Measurements from ENCODE around the gene ACTL8. TPM values are rescaled to one million over a fixed set of nuclear protein-coding genes. Genes with fewer than 3 reads are reported as not detected.

Gene ACTL8
- polyA plus RNA-seq, 1 donor (not counting 4 experiments of a cell fraction or from before 2014, with no cell fraction given): not detected

DNA sequence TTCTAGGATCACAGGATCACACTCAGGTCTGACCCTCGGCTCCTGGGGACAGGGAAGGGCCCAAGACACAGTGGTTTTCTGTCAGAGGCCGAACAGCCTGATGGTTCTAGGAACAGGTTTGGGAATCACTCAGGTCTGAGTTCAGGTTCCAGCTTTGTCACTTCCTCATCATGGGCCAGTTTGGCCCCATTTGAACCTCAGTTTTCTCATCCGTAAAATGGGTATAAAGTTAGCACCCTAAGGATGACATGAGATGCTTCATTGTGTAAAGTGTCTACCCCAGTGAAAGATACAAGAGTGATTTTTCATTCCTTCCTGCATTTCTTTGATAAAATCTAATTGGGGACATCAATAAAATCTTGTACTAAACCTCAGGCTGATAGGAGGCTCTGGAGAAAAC lies 11.2 kb upstream of the ACTL8 start:
- Histone ChIP-seq H3K9me3 (ENCODE audit: control insufficient read depth, low read depth, low read length) (no peaks in the 10 kb centered on the region), H3K9me1 (ENCODE audit: control insufficient read depth, extremely low read depth, insufficient read depth, low read length) (no peaks in the 10 kb centered on the region), H3K27me3 (ENCODE audit: control insufficient read depth, extremely low read depth, insufficient read depth, low read length) (no peaks in the 10 kb centered on the region), H3K4me2 (ENCODE audit: control insufficient read depth, extremely low read depth, insufficient read depth, low read depth, low read length) (no peak overlapping the region), H3K9ac (ENCODE audit: control insufficient read depth, extremely low read depth, insufficient read depth, low read length) (no peak overlapping the region), H3K36me3 (ENCODE audit: control insufficient read depth in 2 of 2, extremely low read depth in 1 of 2, insufficient read depth in 2 of 2, low read length in 2 of 2) (no peaks in the 10 kb centered on the region), H3K4me3 (ENCODE audit: control insufficient read depth in 2 of 3, extremely low read depth in 1 of 3, insufficient read depth in 2 of 3, low read depth in 1 of 3, low read length in 3 of 3) (no peak overlapping the region), H2AFZ (ENCODE audit: control insufficient read depth, low read length) (no peak overlapping the region), H4K20me1 (ENCODE audit: control insufficient read depth, extremely low read depth, insufficient read depth, low read length) (no peaks in the 10 kb centered on the region), H3K4me1 (ENCODE audit: control insufficient read depth, extremely low read depth, insufficient read depth, low read length) (no peaks in the 10 kb centered on the region), H3K27ac (ENCODE audit: control insufficient read depth, insufficient read depth, low read length) (no peak overlapping the region), H3K79me2 (ENCODE audit: control insufficient read depth, insufficient read depth, low read length) (no peaks in the 10 kb centered on the region)
- FAIRE-seq (no peak), DNase-seq (ENCODE audit: low read depth, low spot score) (no peak)
- dilution Hi-C loops (cut with MboI; ENCODE audit: extremely low pct_ligation_motif_present, low sequenced_read_pairs): no loop called here
- TF ChIP-seq, protein P1, sequence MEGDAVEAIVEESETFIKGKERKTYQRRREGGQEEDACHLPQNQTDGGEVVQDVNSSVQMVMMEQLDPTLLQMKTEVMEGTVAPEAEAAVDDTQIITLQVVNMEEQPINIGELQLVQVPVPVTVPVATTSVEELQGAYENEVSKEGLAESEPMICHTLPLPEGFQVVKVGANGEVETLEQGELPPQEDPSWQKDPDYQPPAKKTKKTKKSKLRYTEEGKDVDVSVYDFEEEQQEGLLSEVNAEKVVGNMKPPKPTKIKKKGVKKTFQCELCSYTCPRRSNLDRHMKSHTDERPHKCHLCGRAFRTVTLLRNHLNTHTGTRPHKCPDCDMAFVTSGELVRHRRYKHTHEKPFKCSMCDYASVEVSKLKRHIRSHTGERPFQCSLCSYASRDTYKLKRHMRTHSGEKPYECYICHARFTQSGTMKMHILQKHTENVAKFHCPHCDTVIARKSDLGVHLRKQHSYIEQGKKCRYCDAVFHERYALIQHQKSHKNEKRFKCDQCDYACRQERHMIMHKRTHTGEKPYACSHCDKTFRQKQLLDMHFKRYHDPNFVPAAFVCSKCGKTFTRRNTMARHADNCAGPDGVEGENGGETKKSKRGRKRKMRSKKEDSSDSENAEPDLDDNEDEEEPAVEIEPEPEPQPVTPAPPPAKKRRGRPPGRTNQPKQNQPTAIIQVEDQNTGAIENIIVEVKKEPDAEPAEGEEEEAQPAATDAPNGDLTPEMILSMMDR (optimal IDR thresholded peaks at IDR 0.05 in 1 of 3, IDR thresholded peaks at IDR 0.05 in 1 of 3, conservative IDR thresholded peaks at IDR 0.05 in 1 of 3; ENCODE audit: extremely low read depth in 1 of 3, insufficient read depth in 2 of 3, low read length in 3 of 3): no peak
- no peak for TF ChIP-seq EZH2 (IDR thresholded peaks at IDR 0.05; ENCODE audit: low read length)

DNA sequence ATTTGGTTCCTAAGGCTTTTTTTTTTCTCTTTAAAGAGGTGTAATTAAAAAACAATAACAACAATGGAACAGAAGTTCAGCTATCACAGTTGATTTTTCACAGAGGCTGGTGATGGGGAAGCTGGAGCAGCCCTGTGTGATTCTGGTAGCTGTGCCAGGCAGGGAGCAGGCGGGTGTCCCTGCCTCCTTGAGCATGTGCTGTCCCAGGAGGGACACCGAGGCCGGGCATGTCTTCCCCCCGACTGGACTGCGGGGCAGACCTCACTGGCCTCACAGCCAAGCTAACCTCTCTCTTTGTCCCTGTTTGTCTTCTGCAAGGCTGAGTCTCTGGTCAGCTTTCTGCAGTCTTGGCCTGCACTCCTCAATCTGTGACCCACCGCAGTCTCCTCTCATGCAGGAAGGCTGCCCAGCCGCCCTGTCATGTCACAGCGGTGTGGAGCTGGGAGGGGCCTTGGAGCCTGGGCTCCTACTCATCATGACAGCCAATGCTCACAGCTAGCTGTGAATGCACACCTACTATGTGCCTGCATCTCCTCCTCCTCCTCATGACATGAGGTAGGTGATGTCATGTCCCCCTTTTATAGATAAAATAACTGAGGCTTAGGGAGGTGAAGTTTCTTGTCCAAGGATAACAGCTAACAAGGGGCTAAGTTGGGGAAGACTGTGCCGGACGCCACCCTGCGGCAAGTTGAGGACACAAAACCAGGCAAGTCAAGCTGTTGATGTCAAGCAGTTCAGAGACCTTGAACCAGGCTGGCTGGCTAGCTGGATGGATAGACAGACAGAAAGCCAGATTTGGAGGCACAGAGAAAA lies 10.3 kb upstream of the ACTL8 start:
- DNase-seq (ENCODE audit: low read depth, low spot score): no peak
- no peaks in the 10 kb centered on the region for H3K27me3 ChIP-seq (ENCODE audit: control insufficient read depth, extremely low read depth, insufficient read depth, low read length)

More for the DNA sequence above, 10.3 kb upstream of the ACTL8 start:
- no peak overlapping the region for H3K27ac ChIP-seq (ENCODE audit: control insufficient read depth, insufficient read depth, low read length)
- no peak for TF ChIP-seq EZH2 (IDR thresholded peaks at IDR 0.05; ENCODE audit: low read length)
- TF ChIP-seq, protein P1 (optimal IDR thresholded peaks at IDR 0.05 in 1 of 3, IDR thresholded peaks at IDR 0.05 in 1 of 3, conservative IDR thresholded peaks at IDR 0.05 in 1 of 3; ENCODE audit: extremely low read depth in 1 of 3, insufficient read depth in 2 of 3, low read length in 3 of 3): no peak
- no peak overlapping the region for H3K9ac ChIP-seq (ENCODE audit: control insufficient read depth, extremely low read depth, insufficient read depth, low read length)
- no peak overlapping the region for H2AFZ ChIP-seq (ENCODE audit: control insufficient read depth, low read length)
- no peaks in the 10 kb centered on the region for H3K36me3 ChIP-seq (ENCODE audit: control insufficient read depth in 2 of 2, extremely low read depth in 1 of 2, insufficient read depth in 2 of 2, low read length in 2 of 2)
- H3K4me2 ChIP-seq (ENCODE audit: control insufficient read depth, extremely low read depth, insufficient read depth, low read depth, low read length): no peak overlapping the region
- H3K9me3 ChIP-seq (ENCODE audit: control insufficient read depth, low read depth, low read length): no peaks in the 10 kb centered on the region
- no peaks in the 10 kb centered on the region for H3K79me2 ChIP-seq (ENCODE audit: control insufficient read depth, insufficient read depth, low read length)
- dilution Hi-C loops (cut with MboI; ENCODE audit: extremely low pct_ligation_motif_present, low sequenced_read_pairs): no loop called here
- no peak overlapping the region for H3K4me3 ChIP-seq (ENCODE audit: control insufficient read depth in 2 of 3, extremely low read depth in 1 of 3, insufficient read depth in 2 of 3, low read depth in 1 of 3, low read length in 3 of 3)
- FAIRE-seq: no peak
- no peaks in the 10 kb centered on the region for H3K4me1 ChIP-seq (ENCODE audit: control insufficient read depth, extremely low read depth, insufficient read depth, low read length)
- no peaks in the 10 kb centered on the region for H3K9me1 ChIP-seq (ENCODE audit: control insufficient read depth, extremely low read depth, insufficient read depth, low read length)
- no peaks in the 10 kb centered on the region for H4K20me1 ChIP-seq (ENCODE audit: control insufficient read depth, extremely low read depth, insufficient read depth, low read length)

All from keratinocyte (primary cell).